Bronchial epithelial cell (primary cell): Measurements from ENCODE around the gene VAV2. TPM values are rescaled to one million over a fixed set of nuclear protein-coding genes. Genes with fewer than 3 reads are reported as not detected.

Source experiments
- DNase-seq: peaks from one replicate; pipeline ENCODE4 v3.0.0-alpha.2; 2010; ENCODE audit warnings: low read depth
- FAIRE-seq: peaks from 2 replicates; lab custom pipeline; 2011; peaks lifted over from hg19 to GRCh38; lab: Jason Lieb, UNC
- H3K27me3 ChIP-seq: 2 replicates; pipeline ENCODE4 v1.5.1; 2011; ENCODE audit warnings: low read length; ENCODE audit not compliant: control insufficient read depth, insufficient read depth
- H3K36me3 ChIP-seq: 2 replicates; pipeline ENCODE4 v1.5.1; 2011; ENCODE audit warnings: low read length; ENCODE audit not compliant: control insufficient read depth, insufficient read depth
- H3K4me3 ChIP-seq: 2 replicates; pipeline ENCODE4 v1.5.1; 2011; ENCODE audit warnings: mild to moderate bottlenecking, low read depth, low read length, control low read depth
- CTCF ChIP-seq: IDR thresholded peaks from 2 replicates; pipeline ENCODE4 v1.5.1; 2011; ENCODE audit warnings: mild to moderate bottlenecking, moderate library complexity, low read length, control low read depth, inconsistent platforms; ENCODE audit not compliant: insufficient read depth, severe bottlenecking
- total RNA-seq: library from RNA; depleted of rRNA; stranded (reverse); fragments of >200 nt; gene quantifications from 2 replicates; pipeline ENCODE4 v1.2.1, GENCODE V29; 2014

The VAV2 gene
- total RNA-seq, 1 donor from 2014 or later: 46.6 TPM

- FAIRE-seq: no peak
- DNase-seq: no peak
Observed at GRCh38 chr9:133973791-133974630, 18.1 kb downstream of the VAV2 start.

GRCh38 chr9:133973111-133973790 is 18.9 kb downstream of the VAV2 start:
- Histone ChIP-seq H3K4me3 (no peak overlapping the region), H3K36me3 (peaks cover 3% of the 10 kb centered on the region), H3K27me3 (no peaks in the 10 kb centered on the region)
- DNase-seq (no peak), FAIRE-seq (no peak)
- no peak for TF ChIP-seq CTCF

More at GRCh38 chr9:133973791-133974630, 18.1 kb downstream of the VAV2 start:
- Histone ChIP-seq H3K4me3 (no peak overlapping the region), H3K36me3 (peaks cover 5% of the 10 kb centered on the region), H3K27me3 (no peaks in the 10 kb centered on the region)
- no peak for TF ChIP-seq CTCF

- Histone ChIP-seq H3K27me3 (no peaks in the 10 kb centered on the region), H3K36me3 (peaks cover 3% of the 10 kb centered on the region), H3K4me3 (no peak overlapping the region)
- no peak for TF ChIP-seq CTCF
- no peak for FAIRE-seq
- DNase-seq: no peak
Observed at GRCh38 chr9:133971981-133972941, 19.9 kb downstream of the VAV2 start.

GRCh38 chr9:133971121-133971951 is 20.8 kb downstream of the VAV2 start:
- Histone ChIP-seq H3K27me3 (no peaks in the 10 kb centered on the region), H3K4me3 (no peak overlapping the region), H3K36me3 (peaks cover 1% of the 10 kb centered on the region)
- DNase-seq: no peak
- no peak for FAIRE-seq
- no peak for TF ChIP-seq CTCF

- no peak for TF ChIP-seq CTCF
- Histone ChIP-seq H3K4me3 (no peak overlapping the region), H3K27me3 (no peaks in the 10 kb centered on the region), H3K36me3 (peaks cover 1% of the 10 kb centered on the region)
- DNase-seq (no peak), FAIRE-seq (no peak)
Observed at GRCh38 chr9:133970581-133971058, 21.5 kb downstream of the VAV2 start.
